K562 (cell line): ENCODE measurements around the gene FOXP4. TPM values are rescaled to one million over a fixed set of nuclear protein-coding genes. Genes with fewer than 3 reads are reported as not detected.

ENCODE experiments used
- ATAC-seq: fragments of 200-7000 bp; cut with Tn5 transposase; 3 replicates; pipeline ENCODE4 v1.9.1; 2020; ENCODE audit warnings: moderate library complexity
- BruUV-seq: library from RNA; stranded (reverse); fragments of 400-500 nt; replicated peaks from 2 replicates; lab custom pipeline; 2021; lab: Mats Ljungman, UMichigan
- CTCF ChIA-PET: fragments of 300-600 bp; formaldehyde crosslinking; extraction: SDS; loops from one replicate; lab custom pipeline; 2021; ENCODE audit warnings: low intra/inter-chr PET ratio; lab: Yijun Ruan, JAX
- POLR2A ChIA-PET: fragments of 300-600, 350-650 bp; sonication (Branson Sonifier 250); formaldehyde crosslinking; extraction: SDS; loops from one replicate; lab custom pipeline; 2021; ENCODE audit warnings: antibody characterized with exemption, inconsistent platforms; lab: Yijun Ruan, JAX
- DNase-seq, 4 experiments: peaks; one replicate each; pipeline versions ENCODE4 v3.0.0 to v3.0.0-alpha.2; 2011 to 2018; ENCODE audit warnings: low spot score in 3 of 4, mixed read lengths in 3 of 4; ENCODE audit errors: extremely low read depth in 1 of 4
- FAIRE-seq: peaks from 2 replicates; lab custom pipeline; 2011; peaks lifted over from hg19 to GRCh38; lab: Jason Lieb, UNC
- H2AFZ ChIP-seq: 2 replicates; pipeline ENCODE4 v1.6.0; 2011; ENCODE audit warnings: low read depth, low read length, control low read depth, inconsistent platforms
- H3K27ac ChIP-seq: fragments of 200-600 bp; 3 replicates; pipeline ENCODE4 v1.8.0; 2011; ENCODE audit warnings: low read depth, mild to moderate bottlenecking, control low read depth, inconsistent platforms, low read length, moderate library complexity, mixed read lengths; ENCODE audit errors: extremely low read depth
- H3K27me3 ChIP-seq, 2 experiments: fragments of 300-600 bp in 1 of 2; 2 replicates in 1 of 2; 3 replicates in 1 of 2; pipeline versions ENCODE4 v1.6.0 to v1.8.0; 2011; ENCODE audit warnings: inconsistent platforms in 2 of 2, low read length in 2 of 2, mild to moderate bottlenecking in 1 of 2, mixed read lengths in 1 of 2, moderate library complexity in 1 of 2; ENCODE audit not compliant: control insufficient read depth in 2 of 2, insufficient read depth in 2 of 2
- H3K36me3 ChIP-seq: fragments of 300-600 bp; 3 replicates; pipeline ENCODE4 v1.8.0; 2011; ENCODE audit warnings: mild to moderate bottlenecking, low read length, inconsistent platforms; ENCODE audit not compliant: control insufficient read depth, insufficient read depth
- H3K4me1 ChIP-seq, 2 experiments: fragments of 200-600 bp in 1 of 2; replicated peaks in 1 of 2; 2 replicates in 1 of 2; 3 replicates in 1 of 2; pipeline versions ENCODE4 v1.5.1 to v1.8.0; 2011; ENCODE audit warnings: inconsistent platforms in 2 of 2, low read length in 2 of 2, mild to moderate bottlenecking in 1 of 2, mixed read lengths in 1 of 2, moderate library complexity in 1 of 2; ENCODE audit not compliant: control insufficient read depth in 2 of 2, insufficient read depth in 2 of 2
- H3K4me2 ChIP-seq: 2 replicates; pipeline ENCODE4 v1.6.1; 2011; ENCODE audit warnings: low read length, control low read depth, inconsistent platforms, mixed read lengths; ENCODE audit not compliant: insufficient read depth
- H3K4me3 ChIP-seq: fragments of 200-600 bp; sonication (generic), shearing (Covaris generic); 2 replicates; pipeline ENCODE4 v1.5.1; 2016; ENCODE audit warnings: control low read depth, inconsistent platforms
- H3K79me2 ChIP-seq: fragments of 200-600 bp; 3 replicates; pipeline ENCODE4 v1.8.0; 2011; ENCODE audit warnings: low read length, inconsistent platforms; ENCODE audit not compliant: control insufficient read depth, insufficient read depth
- H3K9ac ChIP-seq, 2 experiments: 2 replicates each; pipeline versions ENCODE4 v1.6.0 to v1.6.1; 2011; ENCODE audit warnings: low read depth in 2 of 2, low read length in 2 of 2, control low read depth in 1 of 2, inconsistent platforms in 1 of 2, mild to moderate bottlenecking in 1 of 2, mixed read lengths in 1 of 2; ENCODE audit not compliant: insufficient read depth in 1 of 2
- H3K9me1 ChIP-seq: one replicate; pipeline ENCODE4 v1.6.0; 2011; ENCODE audit warnings: inconsistent platforms, mild to moderate bottlenecking, low read length, moderate library complexity; ENCODE audit not compliant: control insufficient read depth, insufficient read depth
- H3K9me3 ChIP-seq: replicated peaks from 2 replicates; pipeline ENCODE4 v1.5.1; 2011; ENCODE audit warnings: low read depth, low read length, inconsistent platforms; ENCODE audit not compliant: control insufficient read depth, insufficient read depth
- H4K20me1 ChIP-seq: replicated peaks from 2 replicates; pipeline ENCODE4 v1.6.1; 2011; ENCODE audit warnings: low read length, inconsistent platforms, mixed read lengths; ENCODE audit not compliant: control insufficient read depth, insufficient read depth
- CBX3 ChIP-seq, 2 experiments: IDR thresholded peaks; 1 replicate in 1 of 2; 2 replicates in 1 of 2; pipeline ENCODE4 v1.6.1; 2012; ENCODE audit warnings: inconsistent platforms in 2 of 2, low read length in 2 of 2, borderline replicate concordance in 1 of 2, control low read depth in 1 of 2
- ETV5 ChIP-seq: sonication (generic); formaldehyde crosslinking; IDR thresholded peaks from 2 replicates; pipeline ENCODE4 v1.4.0; 2020; ENCODE audit warnings: low read depth, mild to moderate bottlenecking, missing genetic modification reagents
- JUNB ChIP-seq: fragments of 450-650 bp; formaldehyde crosslinking; conservative IDR thresholded peaks from 2 replicates; pipeline ENCODE4 v1.4.0; 2020; ENCODE audit warnings: mild to moderate bottlenecking
- KLF1 ChIP-seq: fragments of 450-650 bp; IDR thresholded peaks from 2 replicates; pipeline ENCODE4 v1.6.1; 2016; ENCODE audit warnings: missing genetic modification characterization, missing compliant biosample characterization
- MEF2A ChIP-seq: IDR thresholded peaks from 2 replicates; pipeline ENCODE4 v1.6.1; 2011; ENCODE audit warnings: low read depth, mild to moderate bottlenecking, low read length, moderate library complexity; ENCODE audit not compliant: control insufficient read depth
- SMARCC2 ChIP-seq: fragments of 450-650 bp; IDR thresholded peaks from 2 replicates; pipeline ENCODE4 v1.6.1; 2017; ENCODE audit warnings: antibody characterized with exemption, moderate library complexity, mild to moderate bottlenecking, low read depth
- TSC22D4 ChIP-seq: fragments of 450-650 bp; IDR thresholded peaks from 2 replicates; pipeline ENCODE4 v1.6.1; 2016; ENCODE audit warnings: missing genetic modification characterization, missing biosample characterization, control low read depth
- ZNF140 ChIP-seq: fragments of 250-450 bp; sonication (Bioruptor Pico); IDR thresholded peaks from 2 replicates; pipeline ENCODE4 v1.8.0; 2021; ENCODE audit warnings: moderate library complexity, mild to moderate bottlenecking, inconsistent platforms
- ZNF507 ChIP-seq: conservative IDR thresholded peaks from 2 replicates; pipeline ENCODE4 v1.6.1; 2017; ENCODE audit warnings: missing genetic modification characterization, missing compliant biosample characterization
- ZNF778 ChIP-seq: fragments of 450-650 bp; formaldehyde crosslinking; IDR thresholded peaks from 2 replicates; pipeline ENCODE4 v1.4.0; 2020; ENCODE audit warnings: mild to moderate bottlenecking, moderate library complexity
- ZNF780A ChIP-seq: fragments of 250-450 bp; sonication (Bioruptor Pico); IDR thresholded peaks from 2 replicates; pipeline ENCODE4 v1.5.0; 2021; ENCODE audit warnings: mild to moderate bottlenecking
- ZZZ3 ChIP-seq: fragments of 450-650 bp; IDR thresholded peaks from 2 replicates; pipeline ENCODE4 v1.6.1; 2016; ENCODE audit warnings: antibody characterized with exemption, mild to moderate bottlenecking, moderate library complexity
- WGBS: fragments of 100-300 bp; shearing (Covaris generic); methylation state at CpG from one replicate; pipeline ENCODE4 v1.1.6; 2016; ENCODE audit warnings: low coverage, mixed read lengths; ENCODE audit not compliant: insufficient coverage; ENCODE audit errors: missing lambda C conversion rate; 5-methylcytosine and 5-hydroxymethylcytosine counted together
- in situ Hi-C: fragments of 300-500 bp; cut with MboI; formaldehyde crosslinking; loops from 4 replicates; pipeline ENCODE4 v1.15.0; 2018; ENCODE audit warnings: inconsistent platforms, mixed read lengths
- intact Hi-C: fragments of 100-400 bp; cut with micrococcal nuclease; formaldehyde crosslinking; loops from 2 replicates; pipeline ENCODE4 v1.14.2; 2022
- polyA plus RNA-seq, 8 experiments: library from polyadenylated mRNA; depleted of rRNA in 4 of 8; stranded (reverse) in 5 of 8; unstranded in 3 of 8; fragments of >200 nt; fragmentation: Nextera tagmentation in 2 of 8; fragmentation: Illumina TruSeq in 1 of 8; extraction: Ambion mirVana in 2 of 8; extraction: Trizol in 1 of 8; gene quantifications; 2 replicates each; pipeline versions ENCODE4 v1.2.1 to v1.2.3, GENCODE V29; 2011 to 2014; ENCODE audit warnings: inconsistent platforms in 1 of 8, missing spikeins in 1 of 8
- total RNA-seq, 7 experiments: library from RNA; depleted of rRNA in 6 of 7; stranded (reverse); fragments of >200 nt in 6 of 7; fragmentation: Illumina TruSeq in 2 of 7; extraction: Trizol in 2 of 7; gene quantifications; 2 replicates each; pipeline versions ENCODE4 v1.2.1 to v1.2.3, GENCODE V29; 2011 to 2021; ENCODE audit warnings: low replicate concordance in 1 of 7
- TF ChIP-seq, protein P1 (sequence below): fragments of 250-450 bp; sonication (Bioruptor Pico); IDR thresholded peaks from 2 replicates; pipeline ENCODE4 v1.8.0; 2021; ENCODE audit warnings: mild to moderate bottlenecking, moderate library complexity
- TF ChIP-seq, protein P2 (sequence below): fragments of 250-450 bp; sonication (Bioruptor Pico); IDR thresholded peaks from 2 replicates; pipeline ENCODE4 v1.4.0; 2020; ENCODE audit warnings: mild to moderate bottlenecking
- TF ChIP-seq, protein P3 (sequence below), 3 experiments: fragments of 200-800 bp in 1 of 3; sonication (Bioruptor generic) in 1 of 3; sonication (generic) in 1 of 3; formaldehyde crosslinking in 1 of 3; IDR thresholded peaks; 2 replicates each; pipeline versions ENCODE4 v1.6.1 to v1.8.0; 2016 to 2022; ENCODE audit warnings: mild to moderate bottlenecking in 2 of 3, missing compliant biosample characterization in 2 of 3, missing genetic modification characterization in 2 of 3, missing genetic modification reagents in 1 of 3

Gene FOXP4
- total and polyA plus RNA-seq, 9 of the 15 experiments (the other 6 are each of a cell fraction or from before 2014, with no cell fraction given): 0.11 to 29.4 (median 2.3) TPM

- no peaks in the 10 kb centered on the region for H3K9me1 ChIP-seq
- no peak overlapping the region for H2AFZ ChIP-seq
- H3K9me3 ChIP-seq: no peaks in the 10 kb centered on the region
- in situ Hi-C loops (loop anchor here (5.0 to 10.0 kb wide), 2 partner anchors 131 to 229 kb away; no protein-coding TSS in a partner anchor), intact Hi-C loops (loop anchor here (2.0 kb wide), 1 partner anchor 49 kb away; no protein-coding TSS in a partner anchor)
- no peaks in the 10 kb centered on the region for H3K27me3 ChIP-seq
- H3K4me2 ChIP-seq: no peak overlapping the region
- DNase-seq (no peak), ATAC-seq (no peak), FAIRE-seq (no peak)
- no peak overlapping the region for H3K27ac ChIP-seq
- WGBS: 79% methylated on average over 24 of the region's 24 CpGs
- 0 out of 2 replicates have a peak, but pooled peaks cover 9% of the 10 kb centered on the region for H4K20me1 ChIP-seq
- ChIA-PET POLR2A (no interaction called here), CTCF (interaction anchor here (2.5 to 3.1 kb wide), 4 partner anchors 91 to 225 kb away, joined by 11 to 37 read pairs (median 28); no protein-coding TSS in a partner anchor)
- H3K4me1 ChIP-seq: peaks cover 0 to 4% of the 10 kb centered on the region in 2 experiments; a peak in 1 of 5 replicates
- H3K79me2 ChIP-seq: no peaks in the 10 kb centered on the region
- no peak overlapping the region for H3K4me3 ChIP-seq
- H3K9ac ChIP-seq: no peak overlapping the region
- BruUV-seq: no TSS peak
- peaks cover 19% of the 10 kb centered on the region; the same call in 2 of the 3 replicates for H3K36me3 ChIP-seq
- TF ChIP-seq ZNF507 (tag): no peak
- TF ChIP-seq ZZZ3: no peak
- TF ChIP-seq TSC22D4: no peak
- TF ChIP-seq, protein P1, sequence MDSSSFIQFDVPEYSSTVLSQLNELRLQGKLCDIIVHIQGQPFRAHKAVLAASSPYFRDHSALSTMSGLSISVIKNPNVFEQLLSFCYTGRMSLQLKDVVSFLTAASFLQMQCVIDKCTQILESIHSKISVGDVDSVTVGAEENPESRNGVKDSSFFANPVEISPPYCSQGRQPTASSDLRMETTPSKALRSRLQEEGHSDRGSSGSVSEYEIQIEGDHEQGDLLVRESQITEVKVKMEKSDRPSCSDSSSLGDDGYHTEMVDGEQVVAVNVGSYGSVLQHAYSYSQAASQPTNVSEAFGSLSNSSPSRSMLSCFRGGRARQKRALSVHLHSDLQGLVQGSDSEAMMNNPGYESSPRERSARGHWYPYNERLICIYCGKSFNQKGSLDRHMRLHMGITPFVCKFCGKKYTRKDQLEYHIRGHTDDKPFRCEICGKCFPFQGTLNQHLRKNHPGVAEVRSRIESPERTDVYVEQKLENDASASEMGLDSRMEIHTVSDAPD: no peak
- TF ChIP-seq, protein P2, sequence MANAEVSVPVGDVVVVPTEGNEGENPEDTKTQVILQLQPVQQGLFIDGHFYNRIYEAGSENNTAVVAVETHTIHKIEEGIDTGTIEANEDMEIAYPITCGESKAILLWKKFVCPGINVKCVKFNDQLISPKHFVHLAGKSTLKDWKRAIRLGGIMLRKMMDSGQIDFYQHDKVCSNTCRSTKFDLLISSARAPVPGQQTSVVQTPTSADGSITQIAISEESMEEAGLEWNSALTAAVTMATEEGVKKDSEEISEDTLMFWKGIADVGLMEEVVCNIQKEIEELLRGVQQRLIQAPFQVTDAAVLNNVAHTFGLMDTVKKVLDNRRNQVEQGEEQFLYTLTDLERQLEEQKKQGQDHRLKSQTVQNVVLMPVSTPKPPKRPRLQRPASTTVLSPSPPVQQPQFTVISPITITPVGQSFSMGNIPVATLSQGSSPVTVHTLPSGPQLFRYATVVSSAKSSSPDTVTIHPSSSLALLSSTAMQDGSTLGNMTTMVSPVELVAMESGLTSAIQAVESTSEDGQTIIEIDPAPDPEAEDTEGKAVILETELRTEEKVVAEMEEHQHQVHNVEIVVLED (CRISPR knock-in tag): no peak
- TF ChIP-seq CBX3 (IDR thresholded peaks at IDR 0.05; ENCODE audit: borderline replicate concordance in 1 of 2, low read length in 2 of 2): no peak
- no peak for TF ChIP-seq ETV5 (CRISPR knock-in tag)
- TF ChIP-seq ZNF140 (CRISPR knock-in tag): no peak
- TF ChIP-seq KLF1 (tag): no peak
- TF ChIP-seq JUNB (CRISPR knock-in tag): no peak
- TF ChIP-seq, protein P3, sequence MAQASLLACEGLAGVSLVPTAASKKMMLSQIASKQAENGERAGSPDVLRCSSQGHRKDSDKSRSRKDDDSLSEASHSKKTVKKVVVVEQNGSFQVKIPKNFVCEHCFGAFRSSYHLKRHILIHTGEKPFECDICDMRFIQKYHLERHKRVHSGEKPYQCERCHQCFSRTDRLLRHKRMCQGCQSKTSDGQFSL (CRISPR knock-in tag; IDR thresholded peaks at IDR 0.05): no peak
- TF ChIP-seq, protein P3 (tag; IDR thresholded peaks at IDR 0.05): no peak
- TF ChIP-seq SMARCC2: no peak
- TF ChIP-seq ZNF778: no peak
- TF ChIP-seq MEF2A: no peak
- TF ChIP-seq ZNF780A (CRISPR knock-in tag): no peak
Measured at GRCh38 chr6:41593406-41593805, 47.2 kb downstream of the FOXP4 start.
